CD4-positive, alpha-beta T cell treated with Interleukin-4 for 4 hours (primary cell): ENCODE results near the gene GALNT18.

Source experiments
- DNase-seq: peaks from one replicate; pipeline ENCODE4 v3.0.0-alpha.2; 2020

Gene GALNT18

GRCh38 chr11:11401960-11402535 is 219.8 kb downstream of the GALNT18 start:
- no peak for DNase-seq

GRCh38 chr11:11400635-11401232 is 221.1 kb downstream of the GALNT18 start:
- DNase-seq = no peak

- no peak for DNase-seq
These were observed 221.7 kb downstream of the GALNT18 start for GRCh38 chr11:11400121-11400520.

- DNase-seq = no peak
These were observed 224.0 kb downstream of the GALNT18 start for GRCh38 chr11:11397781-11398180.

GRCh38 chr11:11397036-11397415 is 224.8 kb downstream of the GALNT18 start:
- DNase-seq = no peak

GRCh38 chr11:11396301-11397035 is 225.3 kb downstream of the GALNT18 start:
- no peak for DNase-seq

GRCh38 chr11:11395126-11395525 is 226.7 kb downstream of the GALNT18 start:
- no peak for DNase-seq

GRCh38 chr11:11394241-11394640 is 227.6 kb downstream of the GALNT18 start:
- no peak for DNase-seq

GRCh38 chr11:11391796-11392463 is 229.9 kb downstream of the GALNT18 start:
- no peak for DNase-seq

GRCh38 chr11:11391169-11391568 is 230.6 kb downstream of the GALNT18 start:
- DNase-seq = no peak

- DNase-seq = no peak
These were observed 231.6 kb downstream of the GALNT18 start for GRCh38 chr11:11390068-11390771.

GRCh38 chr11:11389238-11389637 is 232.6 kb downstream of the GALNT18 start:
- DNase-seq = no peak

GRCh38 chr11:11387622-11388305 is 234.0 kb downstream of the GALNT18 start:
- no peak for DNase-seq

GRCh38 chr11:11387207-11387606 is 234.6 kb downstream of the GALNT18 start:
- no peak for DNase-seq

GRCh38 chr11:11384829-11385228 is 237.0 kb downstream of the GALNT18 start:
- DNase-seq = no peak

GRCh38 chr11:11383995-11384394 is 237.8 kb downstream of the GALNT18 start:
- no peak for DNase-seq

GRCh38 chr11:11382858-11383532 is 238.8 kb downstream of the GALNT18 start:
- no peak for DNase-seq

- no peak for DNase-seq
These were observed 240.2 kb downstream of the GALNT18 start for GRCh38 chr11:11381471-11382105.

GRCh38 chr11:11380883-11381282 is 240.9 kb downstream of the GALNT18 start:
- DNase-seq = no peak

- no peak for DNase-seq
These were observed 241.5 kb downstream of the GALNT18 start for GRCh38 chr11:11380340-11380739.

GRCh38 chr11:11379661-11380060 is 242.1 kb downstream of the GALNT18 start:
- DNase-seq = no peak
